Measurements from ENCODE around the gene OCSTAMP. TPM values are rescaled to one million over a fixed set of nuclear protein-coding genes. Genes with fewer than 3 reads are reported as not detected.
A peak's percentile ranks its signal among the peaks of the same experiment; 100 is the strongest.

The OCSTAMP gene, protein sequence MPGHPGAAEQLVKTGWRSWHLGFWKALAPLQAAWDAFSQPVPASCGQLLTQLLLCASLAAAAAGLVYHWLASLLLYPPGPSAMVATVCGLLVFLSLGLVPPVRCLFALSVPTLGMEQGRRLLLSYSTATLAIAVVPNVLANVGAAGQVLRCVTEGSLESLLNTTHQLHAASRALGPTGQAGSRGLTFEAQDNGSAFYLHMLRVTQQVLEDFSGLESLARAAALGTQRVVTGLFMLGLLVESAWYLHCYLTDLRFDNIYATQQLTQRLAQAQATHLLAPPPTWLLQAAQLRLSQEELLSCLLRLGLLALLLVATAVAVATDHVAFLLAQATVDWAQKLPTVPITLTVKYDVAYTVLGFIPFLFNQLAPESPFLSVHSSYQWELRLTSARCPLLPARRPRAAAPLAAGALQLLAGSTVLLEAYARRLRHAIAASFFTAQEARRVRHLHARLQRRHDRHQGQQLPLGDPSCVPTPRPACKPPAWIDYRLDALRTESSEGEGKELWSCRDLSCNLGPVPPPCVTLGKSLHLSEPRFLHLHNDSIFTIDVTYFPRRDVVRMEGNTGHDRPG
- not detected in 2 replicates for total RNA-seq (ENCODE audit: low replicate concordance)

- peaks cover 9% of the 10 kb centered on the region for H3K4me1 ChIP-seq
- H3K36me3 ChIP-seq = no peaks in the 10 kb centered on the region
- H3K9me3 ChIP-seq (ENCODE audit: low read depth) = no peaks in the 10 kb centered on the region
- no peaks in the 10 kb centered on the region for H3K79me2 ChIP-seq (ENCODE audit: low read depth)
- Mint-ChIP-seq H3K4me3 (no peak within 1 kb of the TSS), H3K4me1 (peaks cover 40% of the 10 kb centered on the region), H3K9me3 (no peaks in the 10 kb centered on the region), H3K27ac (peak within 1 kb of the TSS; percentile 100), H3K27me3 (ENCODE audit: insufficient read depth, low read depth) (peaks cover 2% of the 10 kb centered on the region), H3K36me3 (no peaks in the 10 kb centered on the region)
- no peak for DNase-seq (ENCODE audit: low spot score)
- H3K27me3 ChIP-seq = no peaks in the 10 kb centered on the region
- TF ChIP-seq, protein P1, sequence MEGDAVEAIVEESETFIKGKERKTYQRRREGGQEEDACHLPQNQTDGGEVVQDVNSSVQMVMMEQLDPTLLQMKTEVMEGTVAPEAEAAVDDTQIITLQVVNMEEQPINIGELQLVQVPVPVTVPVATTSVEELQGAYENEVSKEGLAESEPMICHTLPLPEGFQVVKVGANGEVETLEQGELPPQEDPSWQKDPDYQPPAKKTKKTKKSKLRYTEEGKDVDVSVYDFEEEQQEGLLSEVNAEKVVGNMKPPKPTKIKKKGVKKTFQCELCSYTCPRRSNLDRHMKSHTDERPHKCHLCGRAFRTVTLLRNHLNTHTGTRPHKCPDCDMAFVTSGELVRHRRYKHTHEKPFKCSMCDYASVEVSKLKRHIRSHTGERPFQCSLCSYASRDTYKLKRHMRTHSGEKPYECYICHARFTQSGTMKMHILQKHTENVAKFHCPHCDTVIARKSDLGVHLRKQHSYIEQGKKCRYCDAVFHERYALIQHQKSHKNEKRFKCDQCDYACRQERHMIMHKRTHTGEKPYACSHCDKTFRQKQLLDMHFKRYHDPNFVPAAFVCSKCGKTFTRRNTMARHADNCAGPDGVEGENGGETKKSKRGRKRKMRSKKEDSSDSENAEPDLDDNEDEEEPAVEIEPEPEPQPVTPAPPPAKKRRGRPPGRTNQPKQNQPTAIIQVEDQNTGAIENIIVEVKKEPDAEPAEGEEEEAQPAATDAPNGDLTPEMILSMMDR (IDR thresholded peaks at IDR 0.05) = no peak
- TF ChIP-seq EZH2 (IDR thresholded peaks at IDR 0.05) (no peak), EZH2phosphoT487 (IDR thresholded peaks at IDR 0.05) (no peak)
- H3K4me2 ChIP-seq = no peak within 1 kb of the TSS
- H3F3A ChIP-seq (ENCODE audit: low read depth) = no peaks in the 10 kb centered on the region
- no peak within 1 kb of the TSS for H3K27ac ChIP-seq
- no peaks in the 10 kb centered on the region for H4K20me1 ChIP-seq (ENCODE audit: low read depth)
- no peak within 1 kb of the TSS for H2AFZ ChIP-seq (replicated peaks)
- H3K4me3 ChIP-seq = no peak within 1 kb of the TSS
- H3K9ac ChIP-seq = no peak within 1 kb of the TSS
Observed at GRCh38 chr20:46550461-46550860, at the start of gene OCSTAMP. Gene OCSTAMP (minus strand): TSS chr20:46550654. CDS start chr20:46550560, 94 bp downstream.

GRCh38 chr20:46599227-46599987, 49.0 kb upstream of the OCSTAMP start:
- H3K27ac Mint-ChIP-seq = peak overlapping the region; percentile 18

GRCh38 chr20:46595933-46596332, 45.5 kb upstream of the OCSTAMP start:
- H2AFZ ChIP-seq (replicated peaks) = no peak overlapping the region
- no peak for TF ChIP-seq EZH2phosphoT487 (IDR thresholded peaks at IDR 0.05)
- TF ChIP-seq EZH2 (IDR thresholded peaks at IDR 0.05) = no peak
- no peak overlapping the region for H3K4me3 ChIP-seq
- H3K27ac Mint-ChIP-seq = no peak overlapping the region
- peaks cover 4% of the 10 kb centered on the region for H3K9me3 Mint-ChIP-seq
- peaks cover 3% of the 10 kb centered on the region for H3K4me1 Mint-ChIP-seq
- H3K9me3 ChIP-seq (ENCODE audit: low read depth) = no peaks in the 10 kb centered on the region
- H3K27me3 Mint-ChIP-seq (ENCODE audit: insufficient read depth, low read depth) = peaks cover 3% of the 10 kb centered on the region
- no peak for DNase-seq (ENCODE audit: low spot score)
- H3K36me3 ChIP-seq = no peaks in the 10 kb centered on the region
- no peaks in the 10 kb centered on the region for H3K27me3 ChIP-seq
- H3K4me1 ChIP-seq = no peaks in the 10 kb centered on the region
- H3K4me3 Mint-ChIP-seq = no peak overlapping the region
- no peak overlapping the region for H3K9ac ChIP-seq
- no peaks in the 10 kb centered on the region for H3K79me2 ChIP-seq (ENCODE audit: low read depth)
- H3K36me3 Mint-ChIP-seq = peaks cover 9% of the 10 kb centered on the region
- no peak overlapping the region for H3K4me2 ChIP-seq
- no peak overlapping the region for H3K27ac ChIP-seq
- no peaks in the 10 kb centered on the region for H4K20me1 ChIP-seq (ENCODE audit: low read depth)
- H3F3A ChIP-seq (ENCODE audit: low read depth) = peaks cover 5% of the 10 kb centered on the region

More at GRCh38 chr20:46599227-46599987, 49.0 kb upstream of the OCSTAMP start:
- Mint-ChIP-seq H3K4me1 (peaks cover 7% of the 10 kb centered on the region), H3K4me3 (no peak overlapping the region), H3K9me3 (no peaks in the 10 kb centered on the region), H3K36me3 (peaks cover 3% of the 10 kb centered on the region), H3K27me3 (ENCODE audit: insufficient read depth, low read depth) (peaks cover 2% of the 10 kb centered on the region)
- Histone ChIP-seq H3K4me2 (no peak overlapping the region), H3K9me3 (ENCODE audit: low read depth) (no peaks in the 10 kb centered on the region), H3K27ac (no peak overlapping the region), H3K27me3 (no peaks in the 10 kb centered on the region), H3F3A (ENCODE audit: low read depth) (peaks cover 4% of the 10 kb centered on the region), H2AFZ (replicated peaks) (no peak overlapping the region), H3K4me1 (no peaks in the 10 kb centered on the region), H3K79me2 (ENCODE audit: low read depth) (no peaks in the 10 kb centered on the region), H3K9ac (no peak overlapping the region), H4K20me1 (ENCODE audit: low read depth) (no peaks in the 10 kb centered on the region), H3K36me3 (no peaks in the 10 kb centered on the region), H3K4me3 (no peak overlapping the region)
- no peak for DNase-seq (ENCODE audit: low spot score)
- TF ChIP-seq EZH2 (IDR thresholded peaks at IDR 0.05) = no peak
- no peak for TF ChIP-seq EZH2phosphoT487 (IDR thresholded peaks at IDR 0.05)
- TF ChIP-seq, protein P1 (IDR thresholded peaks at IDR 0.05) = no peak
